ENCODE data around the gene SGCG. TPM values are rescaled to one million over a fixed set of nuclear protein-coding genes. Genes with fewer than 3 reads are reported as not detected.
"Not testable (repeated sequence)": the region's sequence is repeated elsewhere in the genome, so short reads cannot be mapped to it uniquely, and the experiment has no call there.

The SGCG gene
- total RNA-seq, 4 donors from 2014 or later, result 2.5 TPM; not detected in 3

- H3K9me3 ChIP-seq, result no peaks in the 10 kb centered on the region
- no peak overlapping the region for H3K27ac ChIP-seq
- no peaks in the 10 kb centered on the region for H3K27me3 ChIP-seq
- no peaks in the 10 kb centered on the region for H3K36me3 ChIP-seq
- TF ChIP-seq POLR2A (IDR thresholded peaks at IDR 0.05), result no peak
- TF ChIP-seq CTCF (IDR thresholded peaks at IDR 0.05), result no peak
- DNase-seq, result no peak
- H3K4me3 ChIP-seq, result no peak overlapping the region
- no peaks in the 10 kb centered on the region for H3K4me1 ChIP-seq
Observed at GRCh38 chr13:23212671-23213070, 31.9 kb downstream of the SGCG start.

GRCh38 chr13:23231241-23231640, 50.5 kb downstream of the SGCG start:
- Histone ChIP-seq H3K36me3 (no peaks in the 10 kb centered on the region), H3K27ac (no peak overlapping the region), H3K4me3 (no peak overlapping the region), H3K9me3 (no peaks in the 10 kb centered on the region), H3K4me1 (no peaks in the 10 kb centered on the region), H3K27me3 (no peaks in the 10 kb centered on the region)
- TF ChIP-seq POLR2A (IDR thresholded peaks at IDR 0.05), result no peak
- TF ChIP-seq CTCF (IDR thresholded peaks at IDR 0.05), result no peak
- DNase-seq, result no peak

GRCh38 chr13:23235994-23236393, 55.2 kb downstream of the SGCG start:
- no peak overlapping the region for H3K27ac ChIP-seq
- H3K4me3 ChIP-seq, result no peak overlapping the region
- no peaks in the 10 kb centered on the region for H3K36me3 ChIP-seq
- no peaks in the 10 kb centered on the region for H3K9me3 ChIP-seq
- H3K27me3 ChIP-seq, result no peaks in the 10 kb centered on the region
- no peaks in the 10 kb centered on the region for H3K4me1 ChIP-seq
- DNase-seq, result no peak
- TF ChIP-seq CTCF (IDR thresholded peaks at IDR 0.05) (no peak), POLR2A (IDR thresholded peaks at IDR 0.05) (no peak)

- Histone ChIP-seq H3K4me1 (no peaks in the 10 kb centered on the region), H3K27ac (no peak overlapping the region), H3K4me3 (no peak overlapping the region), H3K9me3 (peaks cover 0 to 3% (median 0%) of the 10 kb centered on the region in 4 donors), H3K27me3 (no peaks in the 10 kb centered on the region), H3K36me3 (no peaks in the 10 kb centered on the region)
- DNase-seq, result no peak
- TF ChIP-seq CTCF (IDR thresholded peaks at IDR 0.05) (no peak), POLR2A (IDR thresholded peaks at IDR 0.05) (no peak)
Observed at GRCh38 chr13:23243066-23243465, 62.3 kb downstream of the SGCG start.

- not testable (repeated sequence) for H3K9me3 ChIP-seq, H3K4me3 ChIP-seq, DNase-seq, H3K36me3 ChIP-seq, H3K4me1 ChIP-seq, H3K27me3 ChIP-seq, H3K27ac ChIP-seq
Observed at GRCh38 chr13:23248410-23248809, 67.6 kb downstream of the SGCG start.

- no peaks in the 10 kb centered on the region for H3K9me3 ChIP-seq
- no peaks in the 10 kb centered on the region for H3K4me1 ChIP-seq
- no peak for DNase-seq
- TF ChIP-seq CTCF (IDR thresholded peaks at IDR 0.05), result no peak
- no peak for TF ChIP-seq POLR2A (IDR thresholded peaks at IDR 0.05)
- no peak overlapping the region for H3K27ac ChIP-seq
- H3K27me3 ChIP-seq, result no peaks in the 10 kb centered on the region
- H3K36me3 ChIP-seq, result no peaks in the 10 kb centered on the region
- no peak overlapping the region for H3K4me3 ChIP-seq
Observed at GRCh38 chr13:23254506-23254905, 73.7 kb downstream of the SGCG start.
